Measurements from ENCODE around the gene CELF1. TPM values are rescaled to one million over a fixed set of nuclear protein-coding genes. Genes with fewer than 3 reads are reported as not detected.

CELF1 gene
- total and polyA plus RNA-seq, 2 experiments from 2014 or later = 59.1 to 84.6 TPM

DNA sequence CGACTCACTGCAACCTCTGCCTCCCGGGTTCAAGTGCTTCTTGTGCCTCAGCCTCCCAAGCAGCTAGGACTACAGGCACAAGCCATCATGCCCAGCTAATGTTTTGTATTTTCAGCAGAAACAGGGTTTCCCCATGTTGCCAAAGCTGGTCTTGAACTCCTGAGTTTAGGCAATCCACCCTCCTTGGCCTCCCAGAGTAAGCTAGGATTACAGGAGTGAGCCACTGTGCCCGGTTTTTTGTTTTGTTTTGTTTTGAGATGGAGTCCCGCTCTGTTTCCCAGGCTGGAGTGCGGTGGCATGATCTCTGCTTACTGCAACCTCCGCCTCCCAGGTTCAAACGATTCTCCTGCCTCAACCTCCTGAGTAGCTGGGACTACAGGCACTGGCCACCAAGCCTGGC lies 41.0 kb downstream of the CELF1 start:
- no peak overlapping the region for H2AFZ ChIP-seq
- WGBS (ENCODE audit: low lambda C conversion rate, missing lambda C conversion rate) = 74% methylated on average over 7 of the region's 7 CpGs
- H3K27ac ChIP-seq = peak overlapping the region; percentile 89
- H3K36me3 ChIP-seq (replicated peaks; ENCODE audit: insufficient read depth, low read depth) = no peaks in the 10 kb centered on the region
- peaks cover 56% of the 10 kb centered on the region for H4K20me1 ChIP-seq (ENCODE audit: insufficient read depth, poor library complexity, severe bottlenecking)
- no peaks in the 10 kb centered on the region for H3K9me2 ChIP-seq (replicated peaks; ENCODE audit: insufficient read depth)
- no peak overlapping the region for H3K4me2 ChIP-seq
- H3K27me3 ChIP-seq = no peaks in the 10 kb centered on the region
- peaks cover 99% of the 10 kb centered on the region for H3K79me2 ChIP-seq
- no peak overlapping the region for H3K4me3 ChIP-seq
- TF ChIP-seq EZH2phosphoT487 (IDR thresholded peaks at IDR 0.05; ENCODE audit: low read depth, severe bottlenecking, unreplicated experiment) = no peak
- no peak for TF ChIP-seq EZH2 (IDR thresholded peaks at IDR 0.05; ENCODE audit: borderline replicate concordance)
- TF ChIP-seq, protein P1, sequence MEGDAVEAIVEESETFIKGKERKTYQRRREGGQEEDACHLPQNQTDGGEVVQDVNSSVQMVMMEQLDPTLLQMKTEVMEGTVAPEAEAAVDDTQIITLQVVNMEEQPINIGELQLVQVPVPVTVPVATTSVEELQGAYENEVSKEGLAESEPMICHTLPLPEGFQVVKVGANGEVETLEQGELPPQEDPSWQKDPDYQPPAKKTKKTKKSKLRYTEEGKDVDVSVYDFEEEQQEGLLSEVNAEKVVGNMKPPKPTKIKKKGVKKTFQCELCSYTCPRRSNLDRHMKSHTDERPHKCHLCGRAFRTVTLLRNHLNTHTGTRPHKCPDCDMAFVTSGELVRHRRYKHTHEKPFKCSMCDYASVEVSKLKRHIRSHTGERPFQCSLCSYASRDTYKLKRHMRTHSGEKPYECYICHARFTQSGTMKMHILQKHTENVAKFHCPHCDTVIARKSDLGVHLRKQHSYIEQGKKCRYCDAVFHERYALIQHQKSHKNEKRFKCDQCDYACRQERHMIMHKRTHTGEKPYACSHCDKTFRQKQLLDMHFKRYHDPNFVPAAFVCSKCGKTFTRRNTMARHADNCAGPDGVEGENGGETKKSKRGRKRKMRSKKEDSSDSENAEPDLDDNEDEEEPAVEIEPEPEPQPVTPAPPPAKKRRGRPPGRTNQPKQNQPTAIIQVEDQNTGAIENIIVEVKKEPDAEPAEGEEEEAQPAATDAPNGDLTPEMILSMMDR (IDR thresholded peaks at IDR 0.05; ENCODE audit: poor library complexity) = no peak
- peaks cover 30% of the 10 kb centered on the region for H3K4me1 ChIP-seq (ENCODE audit: insufficient read depth)
- DNase-seq (ENCODE audit: low spot score) = no peak
- no peaks in the 10 kb centered on the region for H3K9me3 ChIP-seq (ENCODE audit: low read depth)

- H3K4me1 ChIP-seq (ENCODE audit: insufficient read depth) = peaks cover 30% of the 10 kb centered on the region
- H3K4me3 ChIP-seq = no peak overlapping the region
These were observed 42.7 kb downstream of the CELF1 start for GRCh38 chr11:47510209-47510608.

GRCh38 chr11:47509077-47509536 lies 43.8 kb downstream of the CELF1 start:
- Histone ChIP-seq H3K4me2 (peak overlapping the region; percentile 61), H3K4me3 (no peak overlapping the region), H3K27ac (peak overlapping the region; percentile 89), H2AFZ (no peak overlapping the region), H3K79me2 (peaks cover 99% of the 10 kb centered on the region), H3K27me3 (no peaks in the 10 kb centered on the region), H3K9me2 (replicated peaks; ENCODE audit: insufficient read depth) (no peaks in the 10 kb centered on the region), H3K4me1 (ENCODE audit: insufficient read depth) (peaks cover 30% of the 10 kb centered on the region), H3K36me3 (replicated peaks; ENCODE audit: insufficient read depth, low read depth) (no peaks in the 10 kb centered on the region), H3K9me3 (ENCODE audit: low read depth) (no peaks in the 10 kb centered on the region), H4K20me1 (ENCODE audit: insufficient read depth, poor library complexity, severe bottlenecking) (peaks cover 51% of the 10 kb centered on the region)
- TF ChIP-seq, protein P1 (IDR thresholded peaks at IDR 0.05; ENCODE audit: poor library complexity) = no peak
- TF ChIP-seq EZH2 (IDR thresholded peaks at IDR 0.05; ENCODE audit: borderline replicate concordance) = no peak
- TF ChIP-seq EZH2phosphoT487 (IDR thresholded peaks at IDR 0.05; ENCODE audit: low read depth, severe bottlenecking, unreplicated experiment) = no peak
- 62% methylated on average over 4 of the region's 4 CpGs for WGBS (ENCODE audit: low lambda C conversion rate, missing lambda C conversion rate)
- peak; percentile 41 for DNase-seq (ENCODE audit: low spot score)

More at GRCh38 chr11:47510209-47510608, 42.7 kb downstream of the CELF1 start:
- Histone ChIP-seq H4K20me1 (ENCODE audit: insufficient read depth, poor library complexity, severe bottlenecking) (peaks cover 51% of the 10 kb centered on the region), H3K27ac (peak overlapping the region; percentile 89), H3K27me3 (no peaks in the 10 kb centered on the region), H3K9me3 (ENCODE audit: low read depth) (no peaks in the 10 kb centered on the region), H3K79me2 (peaks cover 99% of the 10 kb centered on the region), H2AFZ (no peak overlapping the region), H3K4me2 (no peak overlapping the region), H3K36me3 (replicated peaks; ENCODE audit: insufficient read depth, low read depth) (no peaks in the 10 kb centered on the region), H3K9me2 (replicated peaks; ENCODE audit: insufficient read depth) (no peaks in the 10 kb centered on the region)
- WGBS (ENCODE audit: low lambda C conversion rate, missing lambda C conversion rate) = 94% methylated on average over 7 of the region's 7 CpGs
- TF ChIP-seq, protein P1 (IDR thresholded peaks at IDR 0.05; ENCODE audit: poor library complexity) = no peak
- TF ChIP-seq EZH2phosphoT487 (IDR thresholded peaks at IDR 0.05; ENCODE audit: low read depth, severe bottlenecking, unreplicated experiment) (no peak), EZH2 (IDR thresholded peaks at IDR 0.05; ENCODE audit: borderline replicate concordance) (no peak)
- DNase-seq (ENCODE audit: low spot score) = no peak

Data from hepatocyte (in vitro differentiated cells).